ENCODE results near the gene RCAN1.
"Not testable (repeated sequence)": the region's sequence is repeated elsewhere in the genome, so short reads cannot be mapped to it uniquely, and the experiment has no call there.

RCAN1 gene

GRCh38 chr21:34621434-34622350, 6.8 kb upstream of the RCAN1 start:
- no peak for DNase-seq

- no peak for DNase-seq
These were observed 5.1 kb upstream of the RCAN1 start for GRCh38 chr21:34619841-34620665.

GRCh38 chr21:34618941-34619340, 4.0 kb upstream of the RCAN1 start:
- no peak for DNase-seq

DNA sequence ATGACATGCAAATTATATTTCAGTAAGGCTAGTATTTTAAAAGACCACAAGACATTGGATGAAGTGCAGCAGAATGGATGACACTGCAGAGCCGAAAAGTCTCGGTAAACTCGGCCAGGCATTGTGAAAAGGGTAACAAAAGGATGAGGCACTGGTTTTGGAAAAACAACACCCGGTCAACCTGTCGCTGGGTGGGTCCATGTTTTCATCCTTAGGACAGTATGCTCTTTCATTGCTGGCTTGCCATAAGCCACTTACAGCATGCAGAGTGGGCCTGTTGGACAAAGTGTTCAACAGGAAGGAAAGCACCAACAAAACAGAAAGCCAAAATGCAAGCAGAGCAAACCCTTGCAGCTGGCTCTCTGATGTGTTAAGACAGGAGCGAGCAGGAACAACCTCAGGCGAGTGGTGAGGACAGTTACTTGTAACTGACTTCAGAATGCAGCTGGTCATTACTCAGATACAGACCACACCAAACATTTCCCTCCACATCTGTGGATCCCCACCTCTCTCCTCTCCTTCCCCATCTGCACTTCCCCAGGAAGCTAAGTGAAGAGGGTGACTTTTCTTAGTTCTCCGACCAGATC, 2.9 kb upstream of the RCAN1 start:
- no peak for DNase-seq

DNA sequence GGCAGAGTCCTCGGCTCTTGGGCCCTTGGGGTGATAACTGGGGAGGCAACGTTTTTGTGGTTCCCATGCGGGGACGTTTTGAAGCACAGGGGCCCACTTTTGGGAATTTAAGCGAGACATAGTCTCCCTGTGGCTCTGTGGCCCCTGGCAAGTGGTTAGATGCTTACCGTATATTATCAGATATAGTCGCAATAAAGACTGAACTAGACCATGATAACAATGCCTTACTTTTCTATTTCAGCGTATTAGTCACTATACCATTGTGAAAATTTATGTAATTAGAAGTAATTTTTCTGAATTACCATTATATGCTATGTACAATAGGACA, 538 bp upstream of the RCAN1 start:
- no peak for DNase-seq

GRCh38 chr21:34613679-34614627, 960 bp downstream of the RCAN1 start:
- DNase-seq = no peak

DNA sequence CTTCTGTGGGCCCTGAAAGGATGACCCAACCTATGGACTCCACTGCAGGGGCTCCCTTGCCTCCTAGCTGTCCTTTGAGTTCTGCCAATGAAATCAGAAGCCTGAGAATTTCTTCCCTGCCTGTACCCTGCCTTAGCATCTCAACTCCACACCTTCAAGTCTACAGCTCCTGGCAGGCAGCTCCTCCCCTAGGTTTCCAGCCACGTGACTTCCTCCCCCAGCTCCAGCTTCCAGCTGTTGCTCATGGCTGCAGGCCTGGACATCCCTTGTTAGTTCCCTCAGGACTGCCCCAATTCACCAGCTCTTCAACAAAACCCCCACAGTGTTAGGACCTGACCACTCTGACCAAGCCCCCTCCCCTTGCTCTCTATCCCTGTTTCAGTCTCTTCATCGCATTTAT, 2.4 kb downstream of the RCAN1 start:
- DNase-seq = peak; percentile 75

DNA sequence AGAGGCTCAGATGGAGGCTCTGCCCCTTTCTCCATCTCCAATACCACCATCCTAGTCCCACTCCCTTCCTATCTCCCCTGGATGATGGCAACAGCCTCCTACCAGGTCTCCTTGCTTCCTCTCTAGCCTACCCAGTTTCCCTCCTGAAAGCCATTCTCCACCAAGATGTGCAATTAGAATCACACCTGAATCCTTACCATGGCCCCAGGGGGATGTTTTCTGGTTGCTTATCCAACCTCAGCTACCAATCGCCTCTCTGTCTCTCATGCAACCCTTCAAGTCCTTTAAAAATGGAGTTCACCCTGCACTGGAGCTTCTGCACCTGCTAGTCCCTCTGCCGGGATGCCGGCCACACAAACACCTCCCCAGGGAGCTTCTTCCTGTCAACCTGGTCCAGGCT, 2.9 kb downstream of the RCAN1 start:
- peak; percentile 65 for DNase-seq

DNA sequence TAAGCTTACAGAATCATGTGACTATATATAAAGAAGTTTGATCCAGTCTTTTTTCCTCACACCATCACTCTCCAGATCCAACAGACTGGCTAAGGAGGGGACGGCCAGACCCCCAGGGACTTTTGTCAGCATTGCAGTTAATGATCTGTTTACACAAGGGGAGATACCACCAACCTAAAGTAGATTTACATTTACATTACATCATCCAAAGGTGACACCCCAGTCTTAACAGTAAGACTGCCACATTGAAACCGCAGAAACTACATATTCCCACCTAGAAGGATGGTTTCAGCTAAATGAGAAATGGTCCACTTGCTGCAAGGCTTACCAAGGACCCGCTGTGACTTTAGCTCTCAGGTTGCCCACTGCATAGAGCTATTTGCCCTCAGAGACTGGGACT, 3.4 kb downstream of the RCAN1 start:
- DNase-seq = no peak

- DNase-seq = no peak
These were observed 4.9 kb downstream of the RCAN1 start for GRCh38 chr21:34609933-34610549.

- DNase-seq = no peak
These were observed 5.5 kb downstream of the RCAN1 start for GRCh38 chr21:34609244-34609932.

- DNase-seq = not testable (repeated sequence)
These were observed 7.5 kb downstream of the RCAN1 start for GRCh38 chr21:34607376-34607775.

DNA sequence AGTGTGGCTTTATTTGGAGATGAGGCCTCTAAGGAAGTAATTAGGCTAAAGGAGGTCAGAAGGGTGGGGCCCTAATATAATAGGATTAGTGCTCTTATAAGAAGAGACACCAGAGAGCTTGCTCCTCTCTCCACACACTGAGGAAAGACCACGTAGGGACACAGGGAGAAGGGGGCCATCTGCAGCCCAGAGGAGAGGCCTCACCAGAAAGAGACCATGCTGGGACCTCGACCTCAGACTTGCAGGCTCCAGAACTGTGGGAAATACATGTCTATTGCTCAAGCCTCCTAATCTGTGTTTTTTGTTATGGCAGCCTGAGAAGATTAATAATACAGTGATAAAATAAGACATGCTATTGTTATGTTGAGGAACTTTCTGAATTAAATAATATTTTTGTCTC, 8.3 kb downstream of the RCAN1 start:
- DNase-seq = no peak

DNA sequence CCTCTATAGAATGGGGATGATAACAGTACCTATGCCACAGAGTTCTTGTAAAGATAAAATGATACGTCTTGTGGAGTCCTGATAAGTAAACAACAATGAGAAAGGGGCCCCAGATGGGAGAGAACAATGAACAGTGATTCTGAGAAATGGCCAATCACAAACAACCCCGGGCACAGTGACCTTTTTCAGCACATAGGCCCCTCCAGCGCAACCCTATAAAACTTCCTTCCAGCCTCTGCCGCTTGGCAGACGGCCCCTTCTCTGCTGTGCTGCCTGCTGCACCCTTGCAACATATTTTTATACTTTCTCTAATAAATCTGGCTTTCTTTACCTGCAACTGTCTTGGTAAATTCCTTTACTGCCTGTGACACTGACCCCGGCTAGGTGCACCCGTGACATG, 8.9 kb downstream of the RCAN1 start:
- no peak for DNase-seq

DNA sequence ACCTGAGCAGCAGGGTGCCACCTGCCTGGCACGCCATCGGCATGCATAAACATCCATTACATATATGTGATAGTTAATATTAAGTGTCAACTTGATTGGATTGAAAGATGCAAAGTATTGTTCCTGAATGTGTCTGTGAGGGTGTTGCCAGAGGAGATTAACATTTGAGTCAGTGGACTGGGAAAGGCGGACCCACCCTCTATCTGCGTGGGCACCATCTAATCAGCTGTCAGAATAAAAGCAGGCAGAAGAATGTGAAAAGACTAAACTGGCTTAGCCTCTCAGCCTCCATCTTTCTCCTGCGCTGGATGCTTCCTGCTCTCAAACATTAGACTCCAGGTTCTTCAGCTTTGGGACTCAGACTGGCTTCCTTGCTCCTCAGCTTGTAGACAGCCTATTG, 10.0 kb downstream of the RCAN1 start:
- not testable (repeated sequence) for DNase-seq

DNA sequence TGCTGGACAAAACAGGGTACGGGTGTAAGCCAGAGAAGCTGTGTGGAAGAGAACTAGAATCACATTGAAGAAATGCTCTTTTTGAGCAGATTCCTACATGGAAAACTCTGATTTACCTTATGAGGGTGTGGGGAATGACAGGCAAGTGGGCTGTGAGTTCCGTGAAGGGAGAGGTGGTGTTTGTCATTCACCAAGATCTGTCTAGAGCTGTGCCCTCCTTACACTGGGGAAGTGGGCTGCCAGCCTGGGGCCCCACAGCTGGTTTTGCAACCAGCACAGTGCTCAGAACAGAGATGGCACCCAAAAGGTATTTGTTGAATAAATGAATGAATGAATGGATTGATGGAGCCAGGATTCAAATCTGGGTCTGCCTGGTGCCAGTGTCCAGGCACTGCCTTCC, 10.4 kb downstream of the RCAN1 start:
- no peak for DNase-seq

DNA sequence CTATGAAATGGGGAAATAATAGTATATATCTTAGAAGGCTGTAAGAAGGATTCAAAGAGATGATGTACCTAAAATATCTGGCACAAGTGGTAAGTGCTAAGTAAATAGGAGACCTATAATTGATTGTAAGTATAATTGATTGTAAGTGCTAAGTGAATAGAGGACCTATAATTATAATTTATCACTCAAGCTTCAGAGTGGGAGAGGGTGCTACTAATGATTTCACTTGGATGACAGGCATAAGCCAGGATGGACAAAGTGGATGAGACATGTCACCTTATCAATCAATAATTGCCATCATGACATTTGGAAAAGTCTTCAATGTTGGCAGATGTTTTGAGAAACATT, 11.2 kb downstream of the RCAN1 start:
- no peak for DNase-seq

- DNase-seq = peak; percentile 99
These were observed 11.8 kb downstream of the RCAN1 start for GRCh38 chr21:34603002-34603709.

GRCh38 chr21:34602061-34602460, 12.9 kb downstream of the RCAN1 start:
- DNase-seq = no peak

- DNase-seq = no peak
These were observed 15.3 kb downstream of the RCAN1 start for GRCh38 chr21:34599534-34600101.

All from NCI-H187 treated with DMSO at 0.1 percent for 48 hours (cell line).